HCT116 (cell line): ENCODE data around the gene PNMA6E.

ENCODE experiments used
- CEBPB ChIP-seq: IDR thresholded peaks from 2 replicates; pipeline ENCODE4 v1.6.1; 2012; ENCODE audit warnings: low read depth
- ELF1 ChIP-seq: IDR thresholded peaks from 2 replicates; pipeline ENCODE4 v1.6.1; 2012; ENCODE audit warnings: low read depth, borderline replicate concordance
- EZH2 ChIP-seq: fragments of 200-600 bp; sonication (generic); IDR thresholded peaks from 2 replicates; pipeline ENCODE4 v1.6.1; 2017; ENCODE audit warnings: antibody characterized with exemption, mixed run types
- FOSL1 ChIP-seq: IDR thresholded peaks from 2 replicates; pipeline ENCODE4 v1.6.1; 2012; ENCODE audit warnings: low read depth
- POLR2AphosphoS5 ChIP-seq: IDR thresholded peaks from 2 replicates; pipeline ENCODE4 v1.6.1; 2011; ENCODE audit warnings: mild to moderate bottlenecking, low read depth, low read length, moderate library complexity
- RAD21 ChIP-seq: IDR thresholded peaks from 2 replicates; pipeline ENCODE4 v1.6.1; 2012; ENCODE audit warnings: low read depth, mild to moderate bottlenecking
- TCF7L2 ChIP-seq: IDR thresholded peaks from 2 replicates; pipeline ENCODE4 v1.7.0; 2011; ENCODE audit warnings: borderline replicate concordance, inconsistent platforms; ENCODE audit not compliant: insufficient read depth, insufficient read length; ENCODE audit errors: extremely low read depth
- TF ChIP-seq, protein P1 (sequence below), 3 experiments: fragments of 200-600 bp in 1 of 3; sonication (generic) in 1 of 3; IDR thresholded peaks in 2 of 3; conservative IDR thresholded peaks in 1 of 3; 2 replicates each; pipeline ENCODE4 v1.5.1; 2012 to 2017; ENCODE audit warnings: low read depth in 2 of 3, low read length in 2 of 3, antibody characterized with exemption in 1 of 3, borderline replicate concordance in 1 of 3, control low read depth in 1 of 3, mild to moderate bottlenecking in 1 of 3, mixed read lengths in 1 of 3, mixed run types in 1 of 3, moderate library complexity in 1 of 3; ENCODE audit not compliant: insufficient read depth in 1 of 3
- TF ChIP-seq, protein P2 (sequence below): IDR thresholded peaks from 2 replicates; pipeline ENCODE4 v1.6.1; 2012

DNA sequence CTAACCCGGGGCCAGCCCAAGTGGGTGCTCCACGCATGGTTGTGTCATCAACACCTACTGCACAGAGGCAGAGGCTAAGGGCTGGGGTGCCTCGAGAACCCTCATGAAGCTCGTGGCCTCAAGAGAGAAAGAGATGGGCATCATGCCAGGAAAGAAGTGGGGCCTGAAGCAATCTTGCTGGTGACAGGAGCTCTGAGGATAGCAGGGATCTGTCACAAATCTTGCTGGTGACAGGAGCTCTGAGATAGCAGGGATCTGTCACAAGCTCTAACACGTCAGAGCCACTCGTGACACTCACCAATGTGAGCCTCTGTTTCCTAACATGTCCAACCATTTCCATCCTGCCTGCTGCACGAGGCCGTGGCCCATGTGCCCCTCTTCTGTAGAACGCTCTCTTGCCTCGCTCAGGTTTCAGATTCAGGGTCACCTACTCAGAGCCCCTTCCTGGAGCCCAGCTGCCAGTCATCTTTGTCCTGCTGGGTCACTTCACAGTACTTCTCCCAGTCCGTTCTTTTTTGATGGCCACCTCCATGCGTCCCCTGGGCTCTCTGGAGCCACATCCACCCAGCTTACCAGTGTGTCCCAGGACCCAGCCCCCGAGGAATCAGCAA is 21.1 kb downstream of the PNMA6E start:
- TF ChIP-seq FOSL1 (no peak), POLR2AphosphoS5 (no peak), EZH2 (no peak), RAD21 (no peak), TCF7L2 (no peak), CEBPB (no peak), ELF1 (no peak)
- TF ChIP-seq, protein P1, sequence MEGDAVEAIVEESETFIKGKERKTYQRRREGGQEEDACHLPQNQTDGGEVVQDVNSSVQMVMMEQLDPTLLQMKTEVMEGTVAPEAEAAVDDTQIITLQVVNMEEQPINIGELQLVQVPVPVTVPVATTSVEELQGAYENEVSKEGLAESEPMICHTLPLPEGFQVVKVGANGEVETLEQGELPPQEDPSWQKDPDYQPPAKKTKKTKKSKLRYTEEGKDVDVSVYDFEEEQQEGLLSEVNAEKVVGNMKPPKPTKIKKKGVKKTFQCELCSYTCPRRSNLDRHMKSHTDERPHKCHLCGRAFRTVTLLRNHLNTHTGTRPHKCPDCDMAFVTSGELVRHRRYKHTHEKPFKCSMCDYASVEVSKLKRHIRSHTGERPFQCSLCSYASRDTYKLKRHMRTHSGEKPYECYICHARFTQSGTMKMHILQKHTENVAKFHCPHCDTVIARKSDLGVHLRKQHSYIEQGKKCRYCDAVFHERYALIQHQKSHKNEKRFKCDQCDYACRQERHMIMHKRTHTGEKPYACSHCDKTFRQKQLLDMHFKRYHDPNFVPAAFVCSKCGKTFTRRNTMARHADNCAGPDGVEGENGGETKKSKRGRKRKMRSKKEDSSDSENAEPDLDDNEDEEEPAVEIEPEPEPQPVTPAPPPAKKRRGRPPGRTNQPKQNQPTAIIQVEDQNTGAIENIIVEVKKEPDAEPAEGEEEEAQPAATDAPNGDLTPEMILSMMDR (IDR thresholded peaks at IDR 0.05 in 2 of 3, conservative IDR thresholded peaks at IDR 0.05 in 1 of 3; ENCODE audit: borderline replicate concordance in 1 of 3, insufficient read depth in 1 of 3, low read depth in 2 of 3, low read length in 2 of 3) = no peak
- TF ChIP-seq, protein P2, sequence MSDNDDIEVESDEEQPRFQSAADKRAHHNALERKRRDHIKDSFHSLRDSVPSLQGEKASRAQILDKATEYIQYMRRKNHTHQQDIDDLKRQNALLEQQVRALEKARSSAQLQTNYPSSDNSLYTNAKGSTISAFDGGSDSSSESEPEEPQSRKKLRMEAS = no peak
